Measurements from ENCODE around the gene KCMF1. TPM values are rescaled to one million over a fixed set of nuclear protein-coding genes. Genes with fewer than 3 reads are reported as not detected.
A peak's percentile ranks its signal among the peaks of the same experiment; 100 is the strongest.

The KCMF1 gene
- total RNA-seq, 1 donor from 2014 or later, result 46.8 TPM

GRCh38 chr2:85012431-85012830 is 41.5 kb downstream of the KCMF1 start:
- Mint-ChIP-seq H3K9me3 (ENCODE audit: unreplicated experiment) (peaks cover 1% of the 10 kb centered on the region), H3K27ac (ENCODE audit: unreplicated experiment) (no peak overlapping the region), H3K4me3 (ENCODE audit: unreplicated experiment) (no peak overlapping the region), H3K4me1 (ENCODE audit: low read depth, unreplicated experiment) (peaks cover 11% of the 10 kb centered on the region), H3K36me3 (ENCODE audit: unreplicated experiment) (peaks cover under 1% of the 10 kb centered on the region), H3K27me3 (ENCODE audit: unreplicated experiment) (peaks cover 2% of the 10 kb centered on the region)
- no peak for TF ChIP-seq CTCF (IDR thresholded peaks at IDR 0.05; ENCODE audit: partially characterized antibody, unreplicated experiment)
- DNase-seq, result no peak

GRCh38 chr2:85012855-85013254 is 41.9 kb downstream of the KCMF1 start:
- Mint-ChIP-seq H3K9me3 (ENCODE audit: unreplicated experiment) (peaks cover 1% of the 10 kb centered on the region), H3K27ac (ENCODE audit: unreplicated experiment) (no peak overlapping the region), H3K4me3 (ENCODE audit: unreplicated experiment) (no peak overlapping the region), H3K27me3 (ENCODE audit: unreplicated experiment) (peaks cover 2% of the 10 kb centered on the region), H3K36me3 (ENCODE audit: unreplicated experiment) (no peaks in the 10 kb centered on the region), H3K4me1 (ENCODE audit: low read depth, unreplicated experiment) (peaks cover 11% of the 10 kb centered on the region)
- DNase-seq, result no peak
- no peak for TF ChIP-seq CTCF (IDR thresholded peaks at IDR 0.05; ENCODE audit: partially characterized antibody, unreplicated experiment)

GRCh38 chr2:85015653-85016360 is 44.8 kb downstream of the KCMF1 start:
- Mint-ChIP-seq H3K36me3 (ENCODE audit: unreplicated experiment) (no peaks in the 10 kb centered on the region), H3K27ac (ENCODE audit: unreplicated experiment) (no peak overlapping the region), H3K27me3 (ENCODE audit: unreplicated experiment) (peaks cover 2% of the 10 kb centered on the region), H3K9me3 (ENCODE audit: unreplicated experiment) (peaks cover 1% of the 10 kb centered on the region), H3K4me3 (ENCODE audit: unreplicated experiment) (no peak overlapping the region), H3K4me1 (ENCODE audit: low read depth, unreplicated experiment) (peaks cover 13% of the 10 kb centered on the region)
- no peak for DNase-seq
- no peak for TF ChIP-seq CTCF (IDR thresholded peaks at IDR 0.05; ENCODE audit: partially characterized antibody, unreplicated experiment)

- Mint-ChIP-seq H3K27ac (ENCODE audit: unreplicated experiment) (no peak overlapping the region), H3K27me3 (ENCODE audit: unreplicated experiment) (peaks cover 2% of the 10 kb centered on the region), H3K4me1 (ENCODE audit: low read depth, unreplicated experiment) (peaks cover 10% of the 10 kb centered on the region), H3K36me3 (ENCODE audit: unreplicated experiment) (no peaks in the 10 kb centered on the region), H3K9me3 (ENCODE audit: unreplicated experiment) (peaks cover 1% of the 10 kb centered on the region), H3K4me3 (ENCODE audit: unreplicated experiment) (no peak overlapping the region)
- no peak for DNase-seq
- no peak for TF ChIP-seq CTCF (IDR thresholded peaks at IDR 0.05; ENCODE audit: partially characterized antibody, unreplicated experiment)
Measured at GRCh38 chr2:85016446-85016845, 45.5 kb downstream of the KCMF1 start.

- no peak for DNase-seq
- no peaks in the 10 kb centered on the region for H3K36me3 Mint-ChIP-seq (ENCODE audit: unreplicated experiment)
- H3K27ac Mint-ChIP-seq (ENCODE audit: unreplicated experiment), result peak overlapping the region; percentile 33
- TF ChIP-seq CTCF (IDR thresholded peaks at IDR 0.05; ENCODE audit: partially characterized antibody, unreplicated experiment), result peak; percentile 36
- peaks cover 4% of the 10 kb centered on the region for H3K4me1 Mint-ChIP-seq (ENCODE audit: low read depth, unreplicated experiment)
- H3K4me3 Mint-ChIP-seq (ENCODE audit: unreplicated experiment), result no peak overlapping the region
- no peaks in the 10 kb centered on the region for H3K27me3 Mint-ChIP-seq (ENCODE audit: unreplicated experiment)
- peaks cover 3% of the 10 kb centered on the region for H3K9me3 Mint-ChIP-seq (ENCODE audit: unreplicated experiment)
Measured at GRCh38 chr2:85017411-85018048, 46.6 kb downstream of the KCMF1 start.

Data from glutamatergic neuron (in vitro differentiated cells).